GM23248 (cell line): ENCODE data around the gene STT3B.

Experiments used
- EZH2 ChIP-seq: fragments of 200-600 bp; sonication (generic); IDR thresholded peaks from 2 replicates; pipeline ENCODE4 v1.6.1; 2018; ENCODE audit warnings: antibody characterized with exemption, mild to moderate bottlenecking; ENCODE audit not compliant: insufficient read depth, poor library complexity, severe bottlenecking
- EZH2phosphoT487 ChIP-seq: fragments of 200-600 bp; sonication (generic); IDR thresholded peaks from 2 replicates; pipeline ENCODE4 v1.6.1; 2018; ENCODE audit warnings: antibody characterized with exemption, moderate library complexity, mild to moderate bottlenecking, low read depth; ENCODE audit not compliant: insufficient read depth

DNA sequence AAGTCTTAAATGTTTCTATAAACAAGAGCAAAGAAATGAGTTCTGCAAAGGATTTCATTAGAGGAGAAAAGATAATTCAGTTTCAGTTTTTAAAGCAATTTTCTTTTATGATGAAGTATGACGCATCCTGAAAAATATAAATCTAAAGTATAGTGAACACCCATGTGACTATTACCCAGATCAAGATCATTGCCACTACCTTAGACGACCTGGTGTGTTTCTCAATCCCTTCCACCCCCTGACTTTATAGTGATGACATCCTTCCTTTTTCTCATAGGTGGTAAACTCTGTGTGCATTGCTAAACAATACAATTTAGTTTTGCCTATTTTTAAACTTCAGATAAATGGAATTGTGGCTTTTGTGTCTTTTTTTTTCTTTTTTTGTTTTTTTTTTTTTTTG is 8.4 kb downstream of the STT3B start:
- TF ChIP-seq EZH2 (no peak), EZH2phosphoT487 (no peak)
